NB4 (cell line): ENCODE results near the gene CALHM2.

Experiments
- CTCF ChIP-seq: IDR thresholded peaks from one replicate; pipeline ENCODE4 v1.5.1; 2012; ENCODE audit warnings: low read depth, low read length
- MAX ChIP-seq: IDR thresholded peaks from 2 replicates; pipeline ENCODE4 v1.6.1; 2011; ENCODE audit warnings: low read depth, low read length
- POLR2A ChIP-seq: IDR thresholded peaks from 2 replicates; pipeline ENCODE4 v1.6.1; 2011; ENCODE audit warnings: mild to moderate bottlenecking; ENCODE audit not compliant: insufficient read length; ENCODE audit errors: extremely low read depth

GRCh38 chr10:103457896-103458583 is 5.9 kb upstream of the CALHM2 start:
- TF ChIP-seq CTCF = no peak
- no peak for TF ChIP-seq POLR2A
- TF ChIP-seq MAX = no peak
